ENCODE data around the gene GUCY1A2.

DNA sequence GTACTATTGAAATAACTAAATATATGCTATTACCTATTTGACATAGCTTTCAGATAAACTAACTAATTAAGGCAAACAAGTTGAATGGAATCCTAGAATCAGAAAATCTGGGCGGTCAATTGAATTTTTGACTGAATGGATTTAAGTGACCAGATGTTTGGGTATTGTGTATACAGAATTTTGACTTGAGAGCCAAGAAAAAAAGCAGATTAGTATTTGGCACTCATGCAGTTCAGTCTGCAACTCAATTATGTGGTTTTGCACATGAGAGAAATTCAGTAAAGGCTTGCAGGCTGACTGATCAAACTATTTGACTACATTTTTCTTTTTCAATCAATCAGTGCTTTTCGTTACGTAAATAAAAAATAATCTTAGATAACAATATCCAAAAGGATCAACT is 254.8 kb downstream of the GUCY1A2 start:
- TF ChIP-seq, protein P1, sequence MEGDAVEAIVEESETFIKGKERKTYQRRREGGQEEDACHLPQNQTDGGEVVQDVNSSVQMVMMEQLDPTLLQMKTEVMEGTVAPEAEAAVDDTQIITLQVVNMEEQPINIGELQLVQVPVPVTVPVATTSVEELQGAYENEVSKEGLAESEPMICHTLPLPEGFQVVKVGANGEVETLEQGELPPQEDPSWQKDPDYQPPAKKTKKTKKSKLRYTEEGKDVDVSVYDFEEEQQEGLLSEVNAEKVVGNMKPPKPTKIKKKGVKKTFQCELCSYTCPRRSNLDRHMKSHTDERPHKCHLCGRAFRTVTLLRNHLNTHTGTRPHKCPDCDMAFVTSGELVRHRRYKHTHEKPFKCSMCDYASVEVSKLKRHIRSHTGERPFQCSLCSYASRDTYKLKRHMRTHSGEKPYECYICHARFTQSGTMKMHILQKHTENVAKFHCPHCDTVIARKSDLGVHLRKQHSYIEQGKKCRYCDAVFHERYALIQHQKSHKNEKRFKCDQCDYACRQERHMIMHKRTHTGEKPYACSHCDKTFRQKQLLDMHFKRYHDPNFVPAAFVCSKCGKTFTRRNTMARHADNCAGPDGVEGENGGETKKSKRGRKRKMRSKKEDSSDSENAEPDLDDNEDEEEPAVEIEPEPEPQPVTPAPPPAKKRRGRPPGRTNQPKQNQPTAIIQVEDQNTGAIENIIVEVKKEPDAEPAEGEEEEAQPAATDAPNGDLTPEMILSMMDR (IDR thresholded peaks at IDR 0.05): no peak
- no peak for TF ChIP-seq POLR2A (IDR thresholded peaks at IDR 0.05)
